Activated naive CD8-positive, alpha-beta T cell treated with anti-CD3 and anti-CD28 coated beads, Interleukin-2, amount 10 ng/mL, durations not matched to agents 7 days and 5 days (primary cell): ENCODE data around the gene JAG2. TPM values are rescaled to one million over a fixed set of nuclear protein-coding genes. Genes with fewer than 3 reads are reported as not detected.
A peak's percentile ranks its signal among the peaks of the same experiment; 100 is the strongest.

Experiments used
- ATAC-seq: fragments of 150-1000 bp; cut with Tn5 transposase; one replicate; pipeline ENCODE4 v1.10.0; 2021; ENCODE audit warnings: low read depth, moderate library complexity
- POLR2A ChIA-PET: fragments of 350-600 bp; sonication (Branson Sonifier 250); formaldehyde crosslinking; loops from one replicate; lab custom pipeline; 2021; ENCODE audit warnings: antibody characterized with exemption; lab: Charles Lee
- DNase-seq: peaks from one replicate; pipeline ENCODE4 v3.0.0; 2021
- H3K27ac Mint-ChIP-seq: one replicate; pipeline ENCODE4 v1.8.0; 2022; ENCODE audit warnings: mild to moderate bottlenecking, mixed read lengths
- H3K27me3 Mint-ChIP-seq: one replicate; pipeline ENCODE4 v1.8.0; 2022; ENCODE audit warnings: mild to moderate bottlenecking, moderate library complexity, mixed read lengths
- H3K36me3 Mint-ChIP-seq: one replicate; pipeline ENCODE4 v1.8.0; 2021; ENCODE audit warnings: mild to moderate bottlenecking, mixed read lengths
- H3K4me1 Mint-ChIP-seq: one replicate; pipeline ENCODE4 v1.8.0; 2021; ENCODE audit warnings: mixed read lengths
- H3K4me3 Mint-ChIP-seq: one replicate; pipeline ENCODE4 v1.8.0; 2022; ENCODE audit warnings: mild to moderate bottlenecking, moderate library complexity, mixed read lengths
- H3K9me3 Mint-ChIP-seq: one replicate; pipeline ENCODE4 v1.8.0; 2021; ENCODE audit warnings: mixed read lengths
- total RNA-seq, 2 experiments: library from RNA; stranded (reverse); gene quantifications; one replicate each; pipeline ENCODE4 v1.2.3, GENCODE V29; 2021

Gene JAG2
- total RNA-seq, 2 experiments from 2014 or later, result 1.8 to 3.2 TPM

GRCh38 chr14:105208738-105209075 is 40.1 kb upstream of the JAG2 start:
- DNase-seq, result no peak
- Mint-ChIP-seq H3K4me1 (peaks cover 2% of the 10 kb centered on the region), H3K36me3 (no peaks in the 10 kb centered on the region), H3K27me3 (no peaks in the 10 kb centered on the region), H3K9me3 (no peaks in the 10 kb centered on the region), H3K27ac (peak overlapping the region; percentile 60), H3K4me3 (no peak overlapping the region)
- ATAC-seq, result no peak
- POLR2A ChIA-PET, result no interaction called here

GRCh38 chr14:105207996-105208737 is 39.6 kb upstream of the JAG2 start:
- POLR2A ChIA-PET, result no interaction called here
- H3K4me1 Mint-ChIP-seq, result peaks cover 2% of the 10 kb centered on the region

GRCh38 chr14:105207460-105207901 is 38.9 kb upstream of the JAG2 start:
- no peak overlapping the region for H3K27ac Mint-ChIP-seq
- no peak overlapping the region for H3K4me3 Mint-ChIP-seq
- H3K36me3 Mint-ChIP-seq, result no peaks in the 10 kb centered on the region
- ATAC-seq (no peak), DNase-seq (no peak)
- POLR2A ChIA-PET, result no interaction called here
- peaks cover 6% of the 10 kb centered on the region for H3K4me1 Mint-ChIP-seq
- H3K9me3 Mint-ChIP-seq, result no peaks in the 10 kb centered on the region
- no peaks in the 10 kb centered on the region for H3K27me3 Mint-ChIP-seq

More at GRCh38 chr14:105207996-105208737, 39.6 kb upstream of the JAG2 start:
- H3K4me3 Mint-ChIP-seq, result no peak overlapping the region
- no peak overlapping the region for H3K27ac Mint-ChIP-seq
- H3K27me3 Mint-ChIP-seq, result no peaks in the 10 kb centered on the region
- ATAC-seq, result no peak
- DNase-seq, result no peak
- H3K36me3 Mint-ChIP-seq, result no peaks in the 10 kb centered on the region
- no peaks in the 10 kb centered on the region for H3K9me3 Mint-ChIP-seq

- Mint-ChIP-seq H3K36me3 (no peaks in the 10 kb centered on the region), H3K4me3 (no peak overlapping the region), H3K4me1 (peaks cover 11% of the 10 kb centered on the region), H3K27ac (no peak overlapping the region), H3K9me3 (no peaks in the 10 kb centered on the region), H3K27me3 (no peaks in the 10 kb centered on the region)
- POLR2A ChIA-PET, result no interaction called here
- DNase-seq (no peak), ATAC-seq (no peak)
Observed at GRCh38 chr14:105206873-105207272, 38.3 kb upstream of the JAG2 start.

GRCh38 chr14:105205673-105206208 is 37.2 kb upstream of the JAG2 start:
- ATAC-seq, result no peak
- peaks cover 14% of the 10 kb centered on the region for H3K4me1 Mint-ChIP-seq
- H3K4me3 Mint-ChIP-seq, result no peak overlapping the region
- no peaks in the 10 kb centered on the region for H3K36me3 Mint-ChIP-seq
- POLR2A ChIA-PET, result no interaction called here
- no peak for DNase-seq
- H3K27ac Mint-ChIP-seq, result no peak overlapping the region
- no peaks in the 10 kb centered on the region for H3K9me3 Mint-ChIP-seq
- H3K27me3 Mint-ChIP-seq, result no peaks in the 10 kb centered on the region

- H3K36me3 Mint-ChIP-seq, result no peaks in the 10 kb centered on the region
Observed at GRCh38 chr14:105204931-105205672, 36.5 kb upstream of the JAG2 start.

GRCh38 chr14:105204206-105204930 is 35.8 kb upstream of the JAG2 start:
- no peaks in the 10 kb centered on the region for H3K9me3 Mint-ChIP-seq
- no peaks in the 10 kb centered on the region for H3K27me3 Mint-ChIP-seq
- no peaks in the 10 kb centered on the region for H3K36me3 Mint-ChIP-seq
- H3K4me3 Mint-ChIP-seq, result no peak overlapping the region
- DNase-seq (no peak), ATAC-seq (no peak)
- H3K4me1 Mint-ChIP-seq, result peaks cover 16% of the 10 kb centered on the region
- no peak overlapping the region for H3K27ac Mint-ChIP-seq
- POLR2A ChIA-PET, result interaction anchor here (1.1 kb wide), 1 partner anchor 10 kb away, joined by 3 read pairs; no protein-coding TSS in a partner anchor

More at GRCh38 chr14:105204931-105205672, 36.5 kb upstream of the JAG2 start:
- Mint-ChIP-seq H3K9me3 (no peaks in the 10 kb centered on the region), H3K27ac (no peak overlapping the region), H3K4me1 (peaks cover 14% of the 10 kb centered on the region), H3K4me3 (no peak overlapping the region), H3K27me3 (no peaks in the 10 kb centered on the region)
- ATAC-seq, result no peak
- DNase-seq, result no peak
- POLR2A ChIA-PET, result interaction anchor here (1.1 kb wide), 1 partner anchor 11 kb away, joined by 3 read pairs; no protein-coding TSS in a partner anchor

- Mint-ChIP-seq H3K9me3 (no peaks in the 10 kb centered on the region), H3K4me3 (no peak overlapping the region), H3K27ac (no peak overlapping the region), H3K27me3 (peaks cover 3% of the 10 kb centered on the region), H3K36me3 (no peaks in the 10 kb centered on the region), H3K4me1 (peaks cover 18% of the 10 kb centered on the region)
- ATAC-seq, result no peak
- POLR2A ChIA-PET, result no interaction called here
- no peak for DNase-seq
Observed at GRCh38 chr14:105203701-105204100, 35.1 kb upstream of the JAG2 start.

GRCh38 chr14:105203057-105203531 is 34.5 kb upstream of the JAG2 start:
- ATAC-seq, result peak; percentile 27
- POLR2A ChIA-PET, result no interaction called here
- peaks cover 7% of the 10 kb centered on the region for H3K27me3 Mint-ChIP-seq

GRCh38 chr14:105201925-105202513 is 33.4 kb upstream of the JAG2 start:
- ATAC-seq (peak; percentile 76), DNase-seq (peak; percentile 70)
- POLR2A ChIA-PET, result interaction anchor here (1.4 to 1.6 kb wide), 2 partner anchors 46 to 99 kb away, joined by 5 read pairs; partner anchors contain the start of genes BRF1 and BTBD6
- H3K27ac Mint-ChIP-seq, result peak overlapping the region; percentile 84
- no peaks in the 10 kb centered on the region for H3K9me3 Mint-ChIP-seq
- H3K4me1 Mint-ChIP-seq, result peaks cover 18% of the 10 kb centered on the region
- peak overlapping the region; percentile 61 for H3K4me3 Mint-ChIP-seq
- H3K36me3 Mint-ChIP-seq, result no peaks in the 10 kb centered on the region
- H3K27me3 Mint-ChIP-seq, result peaks cover 15% of the 10 kb centered on the region

More at GRCh38 chr14:105203057-105203531, 34.5 kb upstream of the JAG2 start:
- peak; percentile 81 for DNase-seq
- peaks cover 18% of the 10 kb centered on the region for H3K4me1 Mint-ChIP-seq
- H3K36me3 Mint-ChIP-seq, result no peaks in the 10 kb centered on the region
- no peaks in the 10 kb centered on the region for H3K9me3 Mint-ChIP-seq
- no peak overlapping the region for H3K4me3 Mint-ChIP-seq
- no peak overlapping the region for H3K27ac Mint-ChIP-seq

- H3K4me1 Mint-ChIP-seq, result peaks cover 18% of the 10 kb centered on the region
- H3K4me3 Mint-ChIP-seq, result peak overlapping the region; percentile 61
- H3K27me3 Mint-ChIP-seq, result peaks cover 17% of the 10 kb centered on the region
- DNase-seq (no peak), ATAC-seq (peak; percentile 2)
- H3K36me3 Mint-ChIP-seq, result no peaks in the 10 kb centered on the region
- H3K27ac Mint-ChIP-seq, result peak overlapping the region; percentile 84
- POLR2A ChIA-PET, result interaction anchor here (1.4 to 1.6 kb wide), 2 partner anchors 47 to 100 kb away, joined by 5 read pairs; partner anchors contain the start of genes BRF1 and BTBD6
- H3K9me3 Mint-ChIP-seq, result no peaks in the 10 kb centered on the region
Observed at GRCh38 chr14:105201156-105201924, 32.8 kb upstream of the JAG2 start.

- no peak for DNase-seq
- peaks cover 20% of the 10 kb centered on the region for H3K4me1 Mint-ChIP-seq
- no peak overlapping the region for H3K27ac Mint-ChIP-seq
- H3K9me3 Mint-ChIP-seq, result no peaks in the 10 kb centered on the region
- no peak overlapping the region for H3K4me3 Mint-ChIP-seq
- ATAC-seq, result no peak
- H3K36me3 Mint-ChIP-seq, result no peaks in the 10 kb centered on the region
- H3K27me3 Mint-ChIP-seq, result peaks cover 18% of the 10 kb centered on the region
- POLR2A ChIA-PET, result interaction anchor here (1.6 kb wide), 1 partner anchor 47 kb away, joined by 5 read pairs; the partner anchor contains the start of gene BTBD6
Observed at GRCh38 chr14:105200641-105201040, 32.1 kb upstream of the JAG2 start.
